GM18867 (cell line): ENCODE results near the gene KLHL21.
"Not testable (repeated sequence)": the region's sequence is repeated elsewhere in the genome, so short reads cannot be mapped to it uniquely, and the experiment has no call there.

ENCODE experiments used
- ATAC-seq: cut with Tn5 transposase; IDR thresholded peaks from one replicate; pipeline ENCODE4 v1.9.1; 2021; ENCODE audit warnings: mild to moderate bottlenecking, moderate library complexity; ENCODE audit not compliant: unreplicated experiment

The KLHL21 gene

DNA sequence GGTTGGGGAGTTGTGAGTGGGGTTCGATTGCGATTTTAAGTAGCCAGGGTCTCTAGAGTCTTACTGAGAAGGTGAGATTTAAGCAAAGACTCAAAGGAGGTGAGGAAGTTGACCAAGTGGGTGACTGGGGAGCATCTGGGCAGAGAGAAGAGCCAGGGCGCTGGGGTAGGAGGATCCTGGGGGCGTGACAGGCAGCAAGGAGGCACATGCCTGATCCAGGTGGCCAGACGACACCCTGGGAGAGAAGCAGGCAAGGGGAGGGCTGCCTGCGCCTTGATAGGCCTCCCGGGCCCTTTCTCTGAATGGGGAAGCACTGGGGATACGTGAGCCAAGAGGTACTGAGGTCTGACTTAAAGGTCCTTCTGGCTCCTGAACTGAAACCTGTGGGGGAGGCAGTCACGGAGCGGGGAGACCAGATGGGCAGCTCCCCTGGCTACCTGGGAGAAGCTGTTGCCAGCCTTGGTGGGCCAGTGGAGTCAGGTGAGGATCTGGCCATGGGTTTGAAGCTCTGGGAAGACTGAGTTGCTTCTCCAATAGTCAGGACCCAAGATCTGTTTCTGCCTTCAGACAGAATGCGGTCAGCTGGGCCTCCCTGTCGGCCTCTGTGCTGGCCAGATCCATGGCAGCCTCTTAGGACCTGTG is 17.5 kb downstream of the KLHL21 start:
- ATAC-seq = no peak

DNA sequence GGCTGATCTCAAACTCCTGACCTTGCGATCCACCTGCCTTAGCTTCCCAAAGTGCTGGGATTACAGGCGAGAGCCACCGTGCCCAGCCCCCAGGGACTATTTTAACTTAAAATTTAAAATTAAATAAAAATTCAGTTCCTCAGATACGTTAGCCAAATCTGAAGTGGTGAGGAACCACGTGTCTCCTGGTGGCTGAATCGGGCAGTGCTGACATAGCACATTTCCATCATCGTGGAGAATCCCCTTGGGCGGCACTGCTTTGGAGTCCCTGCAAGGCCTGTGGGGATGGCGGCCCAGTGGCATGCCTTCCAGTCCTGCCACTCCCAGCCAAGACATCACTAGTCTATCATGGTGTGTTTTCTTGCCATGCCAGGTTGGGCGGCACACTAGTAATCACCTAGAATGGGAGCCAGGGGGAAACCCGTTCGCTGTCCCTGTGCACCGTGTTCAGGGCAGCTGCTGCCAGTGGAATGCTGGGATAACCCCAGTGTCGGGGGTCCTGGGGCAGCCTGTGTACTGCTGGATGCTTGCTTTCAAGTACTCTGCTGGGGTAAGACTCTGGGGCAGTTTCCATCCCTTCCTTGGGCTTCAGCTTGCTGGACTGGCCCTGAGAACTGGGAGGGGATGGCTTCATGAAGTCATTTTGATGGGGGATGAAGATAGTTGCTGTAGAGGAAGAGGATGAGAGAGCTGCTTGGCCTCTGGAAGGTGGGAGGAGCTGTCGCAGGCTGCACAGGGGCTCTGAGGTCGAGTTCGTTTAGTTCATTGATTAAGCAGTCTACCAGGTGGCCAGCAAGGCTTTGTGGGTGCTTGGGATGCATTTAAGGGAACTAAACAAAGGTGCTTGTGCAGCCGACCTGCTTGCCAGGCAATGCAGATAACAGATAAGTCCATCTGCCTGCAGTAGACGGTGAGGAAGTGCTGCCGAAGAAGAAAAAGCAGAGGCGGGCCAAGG is 18.3 kb downstream of the KLHL21 start:
- ATAC-seq = no peak

DNA sequence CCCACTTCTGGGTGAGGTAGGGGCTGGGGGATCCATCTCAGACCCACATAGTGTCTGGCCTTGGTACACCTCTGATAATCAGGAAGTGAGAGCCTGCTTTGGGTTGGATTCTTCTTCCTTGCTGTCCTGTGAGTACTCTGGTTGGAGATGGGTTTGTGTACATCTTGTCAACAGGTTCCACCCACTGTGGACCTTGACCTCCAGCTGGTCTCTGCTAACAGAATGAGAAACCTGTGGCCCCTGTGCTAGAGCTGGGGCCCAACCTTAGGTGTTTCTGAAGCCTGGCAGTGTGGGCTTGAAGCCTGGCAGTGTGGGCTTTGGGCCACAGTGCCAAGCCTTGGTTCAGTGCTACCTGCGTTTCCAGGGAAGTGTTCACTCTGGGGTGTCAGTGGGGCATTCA is 20.3 kb downstream of the KLHL21 start:
- ATAC-seq = no peak

DNA sequence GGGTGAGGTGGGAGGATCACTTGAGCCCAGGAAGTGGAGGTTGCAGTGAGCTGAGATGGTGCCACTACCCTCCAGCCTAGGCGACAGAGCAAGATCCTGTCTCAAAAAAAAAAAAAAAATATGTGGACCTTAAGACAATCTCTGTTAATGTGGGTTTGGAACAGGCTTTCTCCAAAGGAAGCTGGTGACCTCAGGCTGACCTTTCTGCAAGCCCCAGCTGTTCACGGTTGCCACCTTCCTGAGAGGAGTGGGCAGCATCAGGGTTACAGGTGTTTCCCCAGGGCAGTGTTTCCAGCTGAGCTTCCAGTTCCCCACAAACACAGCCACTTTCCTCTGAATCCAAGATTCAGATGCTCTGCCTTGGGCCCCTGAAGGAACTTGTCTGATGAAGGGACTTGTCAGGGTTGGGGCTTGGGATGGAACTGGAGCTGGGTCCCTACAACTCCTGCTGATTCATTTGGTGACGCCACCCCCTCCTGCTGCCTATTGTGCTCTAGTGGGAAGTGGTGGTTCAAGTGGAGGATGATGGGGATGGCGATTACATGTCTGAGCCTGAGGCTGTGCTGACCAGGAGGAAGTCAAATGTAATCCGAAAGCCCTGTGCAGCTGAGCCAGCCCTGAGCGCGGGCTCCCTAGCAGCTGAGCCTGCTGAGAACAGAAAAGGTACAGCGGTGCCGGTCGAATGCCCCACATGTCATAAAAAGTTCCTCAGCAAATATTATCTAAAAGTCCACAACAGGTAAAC is 20.9 kb downstream of the KLHL21 start:
- no peak for ATAC-seq

DNA sequence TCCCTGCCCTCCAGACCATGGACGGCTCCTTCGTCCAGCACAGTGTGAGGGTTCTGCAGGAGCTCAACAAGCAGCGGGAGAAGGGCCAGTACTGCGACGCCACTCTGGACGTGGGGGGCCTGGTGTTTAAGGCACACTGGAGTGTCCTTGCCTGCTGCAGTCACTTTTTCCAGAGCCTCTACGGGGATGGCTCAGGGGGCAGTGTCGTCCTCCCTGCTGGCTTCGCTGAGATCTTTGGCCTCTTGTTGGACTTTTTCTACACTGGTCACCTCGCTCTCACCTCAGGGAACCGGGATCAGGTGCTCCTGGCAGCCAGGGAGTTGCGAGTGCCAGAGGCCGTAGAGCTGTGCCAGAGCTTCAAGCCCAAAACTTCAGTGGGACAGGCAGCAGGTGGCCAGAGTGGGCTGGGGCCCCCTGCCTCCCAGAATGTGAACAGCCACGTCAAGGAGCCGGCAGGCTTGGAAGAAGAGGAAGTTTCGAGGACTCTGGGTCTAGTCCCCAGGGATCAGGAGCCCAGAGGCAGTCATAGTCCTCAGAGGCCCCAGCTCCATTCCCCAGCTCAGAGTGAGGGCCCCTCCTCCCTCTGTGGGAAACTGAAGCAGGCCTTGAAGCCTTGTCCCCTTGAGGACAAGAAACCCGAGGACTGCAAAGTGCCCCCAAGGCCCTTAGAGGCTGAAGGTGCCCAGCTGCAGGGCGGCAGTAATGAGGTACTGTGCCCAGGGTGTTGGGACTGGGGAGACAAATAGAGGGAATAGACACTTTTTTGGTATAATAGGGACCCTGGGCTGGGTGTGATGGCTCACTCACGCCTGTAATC is 21.9 kb downstream of the KLHL21 start:
- ATAC-seq = no peak

DNA sequence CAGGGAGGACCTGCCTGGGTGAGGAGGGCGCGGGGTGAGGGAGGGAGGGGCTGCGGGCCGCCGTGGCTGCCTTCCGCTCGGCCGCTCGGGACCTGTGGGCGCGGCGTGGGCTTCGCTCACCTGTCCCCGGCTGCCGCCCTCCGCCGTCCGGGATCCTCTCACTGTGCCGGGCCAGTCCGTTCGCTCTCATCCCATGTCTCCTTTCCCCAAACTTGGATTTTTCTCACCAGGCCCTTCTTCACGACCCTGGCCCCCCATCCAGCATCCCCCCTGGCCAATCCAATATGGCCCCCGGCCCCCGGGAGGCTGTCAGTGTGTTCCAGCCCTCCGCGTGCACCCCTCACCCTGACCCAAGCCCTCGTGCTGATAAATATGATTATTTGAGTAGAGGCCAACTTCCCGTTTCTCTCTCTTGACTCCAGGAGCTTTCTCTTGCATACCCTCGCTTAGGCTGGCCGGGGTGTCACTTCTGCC is 22.5 kb downstream of the KLHL21 start:
- ATAC-seq = peak; percentile 1

DNA sequence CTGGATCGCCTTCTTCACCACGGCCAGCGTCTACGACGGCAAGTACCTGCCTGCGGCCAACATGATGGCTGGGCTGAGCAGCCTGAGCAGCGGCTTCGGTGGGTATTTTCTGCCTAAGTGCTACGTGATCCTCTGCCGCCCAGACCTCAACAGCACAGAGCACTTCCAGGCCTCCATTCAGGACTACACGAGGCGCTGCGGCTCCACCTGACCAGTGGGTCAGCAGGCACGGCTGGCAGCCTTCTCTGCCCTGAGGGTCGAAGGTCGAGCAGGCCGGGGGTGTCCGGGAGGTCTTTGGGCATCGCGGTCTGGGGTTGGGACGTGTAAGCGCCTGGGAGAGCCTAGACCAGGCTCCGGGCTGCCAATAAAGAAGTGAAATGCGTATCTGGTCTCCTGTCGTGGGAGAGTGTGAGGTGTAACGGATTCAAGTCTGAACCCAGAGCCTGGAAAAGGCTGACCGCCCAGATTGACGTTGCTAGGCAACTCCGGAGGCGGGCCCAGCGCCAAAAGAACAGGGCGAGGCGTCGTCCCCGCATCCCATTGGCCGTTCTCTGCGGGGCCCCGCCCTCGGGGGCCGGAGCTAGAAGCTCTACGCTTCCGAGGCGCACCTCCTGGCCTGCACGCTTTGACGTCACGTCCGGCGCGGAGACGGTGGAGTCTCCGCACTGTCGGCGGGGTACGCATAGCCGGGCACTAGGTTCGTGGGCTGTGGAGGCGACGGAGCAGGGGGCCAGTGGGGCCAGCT is 23.1 kb downstream of the KLHL21 start, which contains the start of gene ZBTB48:
TSS of gene ZBTB48 (plus strand) at position 621 of the 745 bp plus-strand sequence. CDS start 616 bp downstream, outside the sequence.
- peak; percentile 93 for ATAC-seq

DNA sequence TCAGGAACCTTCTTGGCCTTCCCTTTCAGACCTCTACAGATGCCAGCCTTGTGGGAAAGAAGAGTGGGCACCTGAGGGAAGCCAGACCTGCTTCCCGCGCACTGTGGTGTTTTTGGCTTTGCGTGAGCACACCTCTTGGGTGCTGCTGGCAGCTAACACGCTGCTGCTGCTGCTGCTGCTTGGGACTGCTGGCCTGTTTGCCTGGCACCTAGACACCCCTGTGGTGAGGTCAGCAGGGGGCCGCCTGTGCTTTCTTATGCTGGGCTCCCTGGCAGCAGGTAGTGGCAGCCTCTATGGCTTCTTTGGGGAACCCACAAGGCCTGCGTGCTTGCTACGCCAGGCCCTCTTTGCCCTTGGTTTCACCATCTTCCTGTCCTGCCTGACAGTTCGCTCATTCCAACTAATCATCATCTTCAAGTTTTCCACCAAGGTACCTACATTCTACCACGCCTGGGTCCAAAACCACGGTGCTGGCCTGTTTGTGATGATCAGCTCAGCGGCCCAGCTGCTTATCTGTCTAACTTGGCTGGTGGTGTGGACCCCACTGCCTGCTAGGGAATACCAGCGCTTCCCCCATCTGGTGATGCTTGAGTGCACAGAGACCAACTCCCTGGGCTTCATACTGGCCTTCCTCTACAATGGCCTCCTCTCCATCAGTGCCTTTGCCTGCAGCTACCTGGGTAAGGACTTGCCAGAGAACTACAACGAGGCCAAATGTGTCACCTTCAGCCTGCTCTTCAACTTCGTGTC is 23.9 kb downstream of the KLHL21 start:
- ATAC-seq = no peak

DNA sequence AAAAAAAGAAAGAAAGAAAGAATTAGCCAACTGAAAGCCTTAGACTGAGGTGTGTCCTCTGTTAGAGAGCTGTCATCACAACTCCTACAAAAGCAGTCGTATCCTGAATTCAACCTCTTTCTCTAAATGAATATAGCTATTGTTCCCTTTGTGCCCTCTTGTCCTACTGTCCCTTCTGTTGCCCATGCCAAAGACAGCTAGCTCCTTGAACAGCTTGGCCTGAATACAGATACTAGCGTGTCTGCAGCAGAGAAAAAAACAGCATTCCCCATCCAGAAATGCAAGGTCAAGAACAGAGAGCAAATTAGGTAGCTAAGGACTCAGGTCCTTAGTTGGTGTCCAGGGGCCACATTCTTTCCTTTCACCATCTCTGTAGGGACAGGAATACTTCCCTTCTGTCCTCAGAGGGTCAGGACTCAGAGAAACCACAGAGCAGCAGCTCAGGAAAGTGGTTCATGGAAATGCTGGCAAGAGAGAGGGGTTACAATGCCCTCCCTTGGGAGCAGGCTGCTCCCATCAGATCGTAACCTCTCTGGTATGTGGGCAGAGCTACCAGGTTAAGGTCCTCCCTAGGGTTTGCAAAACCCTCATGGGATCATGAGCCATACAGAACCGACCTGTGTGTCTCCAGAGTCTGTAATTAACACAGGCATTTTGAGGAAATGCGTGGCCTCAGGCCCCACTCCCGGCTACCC is 24.7 kb downstream of the KLHL21 start:
- no peak for ATAC-seq

DNA sequence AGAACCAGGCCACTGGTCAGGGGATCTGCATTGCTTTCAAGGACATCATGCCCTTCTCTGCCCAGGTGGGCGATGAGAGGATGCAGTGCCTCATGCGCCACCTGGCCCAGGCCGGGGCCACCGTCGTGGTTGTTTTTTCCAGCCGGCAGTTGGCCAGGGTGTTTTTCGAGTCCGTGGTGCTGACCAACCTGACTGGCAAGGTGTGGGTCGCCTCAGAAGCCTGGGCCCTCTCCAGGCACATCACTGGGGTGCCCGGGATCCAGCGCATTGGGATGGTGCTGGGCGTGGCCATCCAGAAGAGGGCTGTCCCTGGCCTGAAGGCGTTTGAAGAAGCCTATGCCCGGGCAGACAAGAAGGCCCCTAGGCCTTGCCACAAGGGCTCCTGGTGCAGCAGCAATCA is 27.9 kb downstream of the KLHL21 start:
- ATAC-seq = no peak

DNA sequence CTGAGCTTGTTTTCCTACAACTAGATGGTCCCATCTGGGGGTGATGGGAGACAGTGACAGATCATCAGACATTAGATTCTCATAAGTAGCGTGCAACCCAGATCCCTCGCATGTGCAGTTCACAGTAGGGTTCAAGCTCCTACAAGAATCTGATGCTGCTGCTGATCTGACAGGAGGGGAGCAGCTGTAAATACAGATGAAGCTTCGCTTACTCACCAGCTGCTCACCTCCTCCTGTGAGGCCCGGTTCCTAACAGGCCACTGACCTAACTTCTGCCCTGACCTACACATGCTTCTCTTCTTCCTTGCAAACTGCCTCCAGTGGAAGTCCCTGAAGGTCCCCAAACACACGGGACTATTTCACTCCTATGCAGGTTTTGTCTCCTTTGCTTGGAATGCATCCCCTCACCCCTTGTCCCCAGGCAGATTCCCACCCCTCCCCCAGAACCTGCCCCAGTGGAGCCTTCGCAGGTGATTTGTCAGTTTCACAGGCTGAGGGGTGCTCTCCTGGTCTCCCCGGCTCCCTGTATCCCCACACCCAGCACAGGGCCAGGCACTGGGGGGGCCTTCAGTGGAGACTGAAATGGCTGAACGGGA is 28.5 kb downstream of the KLHL21 start:
- ATAC-seq = no peak

DNA sequence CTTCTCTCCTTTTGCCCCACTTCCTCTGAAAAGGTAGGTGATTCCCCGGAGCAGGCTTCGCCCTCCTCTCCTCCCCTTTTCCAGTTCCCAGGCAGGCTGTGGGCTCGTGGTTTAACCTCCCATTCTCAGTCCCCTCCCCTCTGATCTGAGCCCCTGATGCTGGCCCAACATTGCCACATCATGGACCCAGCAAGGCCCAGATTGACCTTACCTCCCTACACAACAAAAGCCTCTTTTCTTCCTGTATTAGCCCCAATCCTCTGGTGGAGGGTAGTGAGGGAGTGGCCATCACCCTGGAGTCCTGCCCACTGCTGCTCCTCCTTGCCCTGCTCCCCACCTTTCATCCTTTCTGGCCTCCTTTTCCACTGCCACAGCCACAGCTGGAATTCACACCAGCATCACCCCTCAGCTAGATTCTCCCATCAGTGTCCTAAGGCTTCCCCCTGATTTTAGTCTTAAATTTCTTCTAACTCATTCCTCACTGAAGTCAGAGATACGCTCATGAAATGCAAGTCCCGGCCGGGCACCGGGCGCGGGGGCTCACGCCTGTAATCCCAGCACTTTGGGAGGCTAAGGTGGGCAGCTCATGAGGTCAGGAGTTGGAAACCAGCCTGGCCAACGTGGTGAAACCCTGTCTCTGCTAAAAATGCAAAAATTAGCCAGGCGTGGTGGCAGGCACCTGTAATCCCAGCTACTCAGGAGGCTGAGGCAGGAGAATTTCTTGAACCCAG is 29.9 kb downstream of the KLHL21 start:
- ATAC-seq = no peak

DNA sequence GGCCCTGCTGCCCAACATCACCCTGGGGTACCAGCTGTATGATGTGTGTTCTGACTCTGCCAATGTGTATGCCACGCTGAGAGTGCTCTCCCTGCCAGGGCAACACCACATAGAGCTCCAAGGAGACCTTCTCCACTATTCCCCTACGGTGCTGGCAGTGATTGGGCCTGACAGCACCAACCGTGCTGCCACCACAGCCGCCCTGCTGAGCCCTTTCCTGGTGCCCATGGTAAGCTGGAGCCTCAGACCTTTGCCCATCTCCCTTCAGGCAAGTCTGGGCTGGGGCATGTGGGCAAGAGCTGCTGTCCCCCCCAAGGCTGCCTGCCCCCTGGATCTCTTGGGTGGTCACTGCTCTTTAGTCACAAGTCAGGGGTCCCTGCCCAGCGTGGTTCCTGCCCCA is 31.7 kb downstream of the KLHL21 start:
- ATAC-seq = no peak

DNA sequence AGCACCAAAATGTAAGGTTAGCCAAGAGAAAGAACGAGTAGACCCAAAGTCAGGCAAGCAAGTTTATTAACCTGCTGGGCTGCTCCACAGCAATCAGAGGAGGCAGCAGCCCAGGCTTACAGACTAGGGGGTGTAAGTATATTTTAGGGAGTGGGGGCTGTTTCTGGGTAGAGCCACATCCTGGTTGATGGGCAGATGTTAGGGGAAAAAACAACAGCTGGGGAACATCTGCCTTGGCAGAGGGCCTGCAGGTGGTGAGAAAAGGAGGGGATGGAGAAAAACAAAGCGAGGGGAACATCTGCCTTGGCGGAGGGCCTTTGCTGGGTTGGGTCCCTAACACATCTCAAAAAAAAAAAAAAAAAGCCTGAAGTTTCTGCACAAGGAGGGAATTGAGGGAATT is 32.6 kb downstream of the KLHL21 start:
- ATAC-seq = no peak

DNA sequence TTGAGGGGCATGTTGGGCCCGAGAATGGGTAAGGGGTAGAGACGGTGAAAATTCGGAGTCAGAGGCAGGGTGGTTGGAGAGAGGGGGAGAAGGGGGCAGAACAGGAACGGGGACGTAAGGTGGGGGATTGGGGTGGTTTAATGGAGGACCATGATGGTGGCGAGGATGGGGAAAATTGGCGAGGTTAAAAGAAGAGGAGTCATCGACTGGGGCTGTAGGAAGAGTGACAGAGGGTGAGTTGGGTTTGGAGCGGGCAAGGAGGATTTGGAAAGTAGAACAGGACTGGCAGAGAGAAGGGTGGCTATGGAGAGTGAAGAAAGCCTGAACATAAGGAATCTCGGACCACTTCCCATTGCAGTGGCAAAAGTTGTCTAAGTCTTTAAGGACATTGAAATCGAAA is 33.6 kb downstream of the KLHL21 start:
- ATAC-seq = no peak

DNA sequence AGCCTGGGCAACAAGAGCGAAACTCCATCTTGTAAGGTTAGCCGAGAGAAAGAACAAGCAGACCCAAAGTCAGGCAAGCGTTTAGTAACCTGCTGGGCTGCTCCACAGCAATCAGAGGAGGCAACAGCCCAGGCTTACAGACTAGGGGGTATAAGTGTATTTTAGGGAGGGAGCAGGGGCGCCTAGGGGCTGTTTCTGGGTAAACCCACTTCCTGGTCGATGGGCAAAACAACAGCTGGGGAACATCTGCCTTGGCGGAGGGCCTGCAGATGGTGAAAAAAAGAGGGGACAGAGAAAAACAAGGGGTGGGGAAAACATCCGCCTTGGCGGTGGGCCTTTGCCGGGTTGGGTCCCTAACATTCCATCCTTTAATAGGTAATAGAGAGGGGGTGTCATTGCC is 42.4 kb downstream of the KLHL21 start:
- no peak for ATAC-seq

DNA sequence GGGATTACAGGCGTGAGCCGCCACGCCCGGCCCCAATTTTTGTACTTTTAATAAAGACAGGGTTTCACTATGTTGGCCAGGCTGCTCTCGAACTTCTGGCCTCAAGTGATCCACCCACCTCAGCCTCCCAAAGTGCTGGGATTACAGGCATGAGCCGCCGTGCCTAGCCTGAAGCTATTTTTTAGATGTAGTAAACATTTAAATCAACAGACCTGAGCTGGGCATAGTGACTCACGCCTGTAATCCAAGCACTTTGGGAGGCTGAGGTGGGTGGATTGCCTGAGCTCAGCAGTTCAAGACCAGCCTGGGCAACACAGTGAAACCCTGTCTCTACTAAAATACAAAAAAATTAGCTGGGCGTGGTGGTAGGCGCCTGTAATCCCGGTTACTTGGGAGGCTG is 43.5 kb downstream of the KLHL21 start:
- ATAC-seq = not testable (repeated sequence)
